Measurements from ENCODE around the gene SLC12A5.

GRCh38 chr20:46100988-46101387 is 72.0 kb downstream of the SLC12A5 start:
- TF ChIP-seq ZBTB1 (tag by site-specific recombination; IDR thresholded peaks at IDR 0.05) = no peak
- TF ChIP-seq CTCF (tag by site-specific recombination; IDR thresholded peaks at IDR 0.05) = no peak
- TF ChIP-seq ZBTB11 (tag by site-specific recombination; conservative IDR thresholded peaks at IDR 0.05; ENCODE audit: low read depth) = no peak
- TF ChIP-seq ZNF48 (tag by site-specific recombination; IDR thresholded peaks at IDR 0.05) = no peak
